ENCODE measurements around the gene SWI5.

Gene SWI5

DNA sequence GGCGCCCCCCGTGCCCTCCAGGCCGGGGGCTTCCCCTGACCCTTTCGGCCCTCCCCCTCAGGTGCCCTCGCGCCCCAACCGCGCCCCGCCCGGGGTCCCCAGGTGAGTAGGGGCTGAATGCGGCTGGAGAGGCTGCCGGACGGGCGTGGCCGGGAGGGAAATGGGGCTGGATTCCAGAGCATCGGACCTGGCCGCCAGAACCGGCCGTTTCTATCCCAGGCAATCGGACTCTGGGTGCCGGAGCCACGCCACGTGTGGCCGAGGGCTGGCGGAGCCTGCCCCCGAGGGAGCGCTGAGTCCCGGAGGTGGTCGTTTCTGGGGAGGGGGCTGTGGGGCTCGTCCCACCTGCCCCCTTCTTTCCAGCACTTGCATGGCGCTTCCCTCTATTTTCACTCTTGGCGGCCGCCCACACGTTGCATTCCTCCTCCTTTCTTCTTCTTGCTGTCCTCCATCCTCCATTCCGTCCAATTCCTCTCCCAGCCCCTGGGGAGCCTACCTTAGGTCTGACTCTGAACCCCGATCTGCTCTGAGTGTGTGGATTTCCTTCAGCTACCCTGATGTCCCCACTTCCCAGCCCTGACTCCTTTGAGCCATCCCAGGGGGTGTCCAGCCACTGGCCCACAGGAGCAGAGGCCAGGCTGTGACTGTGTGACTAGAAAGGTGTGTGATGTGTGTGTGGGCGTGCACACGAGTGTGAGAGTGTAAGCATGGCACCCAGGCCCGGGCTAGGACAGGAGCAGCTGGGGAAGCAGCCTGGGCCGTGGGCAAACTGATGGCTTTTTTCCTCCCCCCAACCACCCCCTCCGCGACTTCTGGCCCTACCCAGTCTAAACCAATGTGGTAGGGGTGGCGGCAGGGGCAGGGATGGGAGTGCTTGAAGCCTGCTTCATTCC is 25.0 kb upstream of the SWI5 start:
- TF ChIP-seq, protein P1, sequence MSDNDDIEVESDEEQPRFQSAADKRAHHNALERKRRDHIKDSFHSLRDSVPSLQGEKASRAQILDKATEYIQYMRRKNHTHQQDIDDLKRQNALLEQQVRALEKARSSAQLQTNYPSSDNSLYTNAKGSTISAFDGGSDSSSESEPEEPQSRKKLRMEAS (IDR thresholded peaks at IDR 0.05) = peak; percentile 48; the same call in 1 of the 2 replicates
- TF ChIP-seq EGR1 (IDR thresholded peaks at IDR 0.05) (no peak), ZBTB7A (IDR thresholded peaks at IDR 0.05; ENCODE audit: low read depth) (no peak)

DNA sequence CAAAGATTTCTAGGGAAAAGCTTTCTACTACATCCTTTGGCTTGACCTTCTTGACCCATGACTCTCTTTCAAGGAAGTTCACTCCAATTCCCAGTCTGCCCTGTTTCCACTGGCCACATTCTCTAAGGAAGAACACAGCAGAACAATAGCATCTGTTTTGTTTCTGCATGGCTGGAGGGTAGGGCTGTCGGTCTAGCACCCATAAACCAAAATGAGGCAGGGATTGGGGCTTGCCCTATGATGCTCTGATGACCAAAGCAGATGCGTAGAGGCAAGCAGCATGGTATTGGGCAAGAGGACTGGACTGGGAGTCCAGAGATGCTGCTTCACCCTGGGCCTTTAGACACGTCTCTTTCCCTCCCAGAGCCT is 24.4 kb upstream of the SWI5 start:
- TF ChIP-seq YY1 (IDR thresholded peaks at IDR 0.05; ENCODE audit: low read depth) (no peak), TEAD4 (IDR thresholded peaks at IDR 0.05) (no peak), CREB1 (IDR thresholded peaks at IDR 0.05; ENCODE audit: low read depth) (no peak), EGR1 (IDR thresholded peaks at IDR 0.05) (no peak), NFIC (IDR thresholded peaks at IDR 0.05) (no peak), TAF1 (IDR thresholded peaks at IDR 0.05; ENCODE audit: low read depth) (no peak), TCF12 (IDR thresholded peaks at IDR 0.05; ENCODE audit: low read depth) (no peak), EP300 (IDR thresholded peaks at IDR 0.05; ENCODE audit: borderline replicate concordance) (no peak), ZBTB7A (IDR thresholded peaks at IDR 0.05; ENCODE audit: low read depth) (no peak), RAD21 (IDR thresholded peaks at IDR 0.05; ENCODE audit: low read depth) (no peak), CEBPB (IDR thresholded peaks at IDR 0.05) (no peak), FOXM1 (IDR thresholded peaks at IDR 0.05; ENCODE audit: borderline replicate concordance, low read depth) (no peak)
- TF ChIP-seq, protein P1 (IDR thresholded peaks at IDR 0.05) = no peak
- TF ChIP-seq, protein P2, sequence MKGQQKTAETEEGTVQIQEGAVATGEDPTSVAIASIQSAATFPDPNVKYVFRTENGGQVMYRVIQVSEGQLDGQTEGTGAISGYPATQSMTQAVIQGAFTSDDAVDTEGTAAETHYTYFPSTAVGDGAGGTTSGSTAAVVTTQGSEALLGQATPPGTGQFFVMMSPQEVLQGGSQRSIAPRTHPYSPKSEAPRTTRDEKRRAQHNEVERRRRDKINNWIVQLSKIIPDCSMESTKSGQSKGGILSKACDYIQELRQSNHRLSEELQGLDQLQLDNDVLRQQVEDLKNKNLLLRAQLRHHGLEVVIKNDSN (IDR thresholded peaks at IDR 0.05) = no peak
- TF ChIP-seq, protein P3, sequence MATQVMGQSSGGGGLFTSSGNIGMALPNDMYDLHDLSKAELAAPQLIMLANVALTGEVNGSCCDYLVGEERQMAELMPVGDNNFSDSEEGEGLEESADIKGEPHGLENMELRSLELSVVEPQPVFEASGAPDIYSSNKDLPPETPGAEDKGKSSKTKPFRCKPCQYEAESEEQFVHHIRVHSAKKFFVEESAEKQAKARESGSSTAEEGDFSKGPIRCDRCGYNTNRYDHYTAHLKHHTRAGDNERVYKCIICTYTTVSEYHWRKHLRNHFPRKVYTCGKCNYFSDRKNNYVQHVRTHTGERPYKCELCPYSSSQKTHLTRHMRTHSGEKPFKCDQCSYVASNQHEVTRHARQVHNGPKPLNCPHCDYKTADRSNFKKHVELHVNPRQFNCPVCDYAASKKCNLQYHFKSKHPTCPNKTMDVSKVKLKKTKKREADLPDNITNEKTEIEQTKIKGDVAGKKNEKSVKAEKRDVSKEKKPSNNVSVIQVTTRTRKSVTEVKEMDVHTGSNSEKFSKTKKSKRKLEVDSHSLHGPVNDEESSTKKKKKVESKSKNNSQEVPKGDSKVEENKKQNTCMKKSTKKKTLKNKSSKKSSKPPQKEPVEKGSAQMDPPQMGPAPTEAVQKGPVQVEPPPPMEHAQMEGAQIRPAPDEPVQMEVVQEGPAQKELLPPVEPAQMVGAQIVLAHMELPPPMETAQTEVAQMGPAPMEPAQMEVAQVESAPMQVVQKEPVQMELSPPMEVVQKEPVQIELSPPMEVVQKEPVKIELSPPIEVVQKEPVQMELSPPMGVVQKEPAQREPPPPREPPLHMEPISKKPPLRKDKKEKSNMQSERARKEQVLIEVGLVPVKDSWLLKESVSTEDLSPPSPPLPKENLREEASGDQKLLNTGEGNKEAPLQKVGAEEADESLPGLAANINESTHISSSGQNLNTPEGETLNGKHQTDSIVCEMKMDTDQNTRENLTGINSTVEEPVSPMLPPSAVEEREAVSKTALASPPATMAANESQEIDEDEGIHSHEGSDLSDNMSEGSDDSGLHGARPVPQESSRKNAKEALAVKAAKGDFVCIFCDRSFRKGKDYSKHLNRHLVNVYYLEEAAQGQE (IDR thresholded peaks at IDR 0.05; ENCODE audit: low read depth) = no peak

DNA sequence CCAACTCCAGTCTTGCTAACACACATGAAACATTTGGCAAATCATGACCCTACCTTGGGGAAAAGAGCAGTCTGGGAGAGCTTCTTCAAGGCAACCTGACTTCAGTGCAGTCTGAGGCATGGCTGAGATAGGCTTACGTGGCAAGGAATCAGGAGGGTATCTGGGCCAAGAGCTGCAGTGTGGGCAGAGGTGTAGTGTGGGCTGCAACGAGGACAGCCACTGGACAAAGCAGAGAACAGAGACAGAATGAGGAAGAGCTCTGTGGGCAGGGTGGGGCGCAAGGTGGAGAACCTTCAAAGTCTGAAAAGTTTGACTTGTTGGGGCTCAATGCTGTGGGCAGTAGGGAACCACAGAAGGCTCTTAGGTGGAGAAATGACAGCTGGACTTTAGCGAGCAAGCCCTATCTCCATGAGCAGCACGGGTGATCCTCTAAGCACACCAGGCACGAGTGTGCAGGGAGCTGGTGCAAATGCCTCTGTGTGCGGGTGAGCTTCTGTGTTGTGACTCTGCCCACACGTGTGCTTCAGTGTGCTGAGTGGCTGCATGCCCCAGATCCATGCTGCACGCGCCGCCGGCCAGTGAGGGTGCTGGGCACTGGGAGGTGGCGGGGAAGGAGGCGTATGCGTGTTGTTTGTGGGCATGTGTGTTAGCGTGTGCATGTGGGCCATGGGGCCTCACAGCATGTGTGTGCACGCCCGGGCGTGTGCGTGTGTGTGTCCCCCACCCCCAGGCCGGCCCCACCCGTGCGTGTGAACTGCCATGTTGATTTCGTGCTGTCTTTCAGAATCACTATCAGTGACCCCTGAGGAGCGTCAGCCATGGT is 23.5 kb upstream of the SWI5 start:
- no peak for TF ChIP-seq RAD21 (IDR thresholded peaks at IDR 0.05; ENCODE audit: low read depth)
- TF ChIP-seq FOXM1 (IDR thresholded peaks at IDR 0.05; ENCODE audit: borderline replicate concordance, low read depth) = no peak
- no peak for TF ChIP-seq CEBPB (IDR thresholded peaks at IDR 0.05)
- TF ChIP-seq CREB1 (IDR thresholded peaks at IDR 0.05; ENCODE audit: low read depth) = no peak
- no peak for TF ChIP-seq TCF12 (IDR thresholded peaks at IDR 0.05; ENCODE audit: low read depth)
- TF ChIP-seq, protein P2 (IDR thresholded peaks at IDR 0.05) = no peak
- TF ChIP-seq TAF1 (IDR thresholded peaks at IDR 0.05; ENCODE audit: low read depth) = no peak
- TF ChIP-seq NFIC (IDR thresholded peaks at IDR 0.05) = no peak
- no peak for TF ChIP-seq EGR1 (IDR thresholded peaks at IDR 0.05)

DNA sequence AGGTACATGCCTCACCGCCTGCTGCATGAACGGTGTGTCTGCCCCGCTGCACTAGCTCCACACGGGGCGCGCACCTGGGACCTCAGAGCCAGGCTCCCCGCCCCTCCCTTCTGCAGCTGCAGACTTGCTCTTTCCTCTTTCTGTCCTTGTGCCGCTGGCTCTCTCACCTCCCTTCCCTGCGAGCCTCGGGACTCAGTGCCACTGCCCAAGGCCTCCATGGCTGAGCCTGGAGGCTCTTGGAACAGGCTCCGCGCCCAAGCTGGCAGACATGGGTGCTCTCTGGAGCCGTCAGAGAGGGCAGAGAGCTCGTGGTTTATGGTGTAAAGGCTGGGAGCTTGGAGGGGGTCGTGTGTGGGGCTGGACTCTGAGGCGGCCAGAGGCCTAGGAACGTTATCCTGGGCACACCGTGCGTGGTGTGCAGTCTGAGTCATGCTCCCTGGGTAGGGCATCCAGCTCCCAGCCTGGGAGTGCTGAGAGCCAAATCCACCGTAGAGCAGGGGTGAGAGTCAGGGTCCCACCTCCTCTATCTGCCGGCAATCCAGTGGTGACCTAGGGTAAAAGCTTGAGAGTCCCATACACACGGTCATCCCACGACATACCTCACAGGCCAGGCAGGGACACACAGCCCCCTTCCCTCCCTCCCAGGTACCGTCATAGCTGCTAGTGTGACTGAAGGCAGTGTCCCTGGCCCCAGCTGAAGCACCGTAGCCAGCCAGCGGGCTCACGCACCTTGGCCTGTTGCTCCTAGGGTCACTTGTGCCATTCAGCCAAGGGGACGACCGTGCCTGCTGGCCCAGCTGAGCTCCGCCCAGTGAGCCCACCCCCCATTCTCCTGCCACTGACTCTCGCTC is 22.7 kb upstream of the SWI5 start:
- TF ChIP-seq, protein P1 (IDR thresholded peaks at IDR 0.05) = no peak
- TF ChIP-seq TCF12 (IDR thresholded peaks at IDR 0.05; ENCODE audit: low read depth) = no peak
- TF ChIP-seq EP300 (IDR thresholded peaks at IDR 0.05; ENCODE audit: borderline replicate concordance) = no peak
- TF ChIP-seq CEBPB (IDR thresholded peaks at IDR 0.05) = no peak
- no peak for TF ChIP-seq RAD21 (IDR thresholded peaks at IDR 0.05; ENCODE audit: low read depth)
- TF ChIP-seq TEAD4 (IDR thresholded peaks at IDR 0.05) = no peak

DNA sequence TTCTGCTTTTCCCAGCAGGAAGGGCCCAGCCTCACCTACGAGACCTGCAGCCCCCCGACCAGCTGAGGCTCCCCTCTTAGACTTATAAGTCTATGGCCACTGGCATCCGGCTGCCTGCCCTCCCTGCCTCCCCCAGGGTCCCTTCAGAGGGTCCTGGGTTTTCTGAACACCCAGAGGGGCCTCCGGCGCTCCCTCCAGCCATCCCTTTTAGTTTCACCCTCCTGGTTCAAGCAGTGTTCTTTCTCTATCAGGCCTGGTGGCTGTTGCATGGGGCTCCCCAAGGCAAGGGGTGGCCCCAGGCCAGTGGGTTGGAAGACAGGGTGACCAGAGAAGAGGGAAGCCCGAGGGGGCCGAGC is 22.1 kb upstream of the SWI5 start:
- TF ChIP-seq YY1 (IDR thresholded peaks at IDR 0.05; ENCODE audit: low read depth) (no peak), RAD21 (IDR thresholded peaks at IDR 0.05; ENCODE audit: low read depth) (no peak), EP300 (IDR thresholded peaks at IDR 0.05; ENCODE audit: borderline replicate concordance) (no peak), TCF12 (IDR thresholded peaks at IDR 0.05; ENCODE audit: low read depth) (no peak), ZBTB7A (IDR thresholded peaks at IDR 0.05; ENCODE audit: low read depth) (no peak), TEAD4 (IDR thresholded peaks at IDR 0.05) (no peak), CREB1 (IDR thresholded peaks at IDR 0.05; ENCODE audit: low read depth) (no peak), TAF1 (IDR thresholded peaks at IDR 0.05; ENCODE audit: low read depth) (no peak), NFIC (IDR thresholded peaks at IDR 0.05) (no peak), CEBPB (IDR thresholded peaks at IDR 0.05) (no peak), FOXM1 (IDR thresholded peaks at IDR 0.05; ENCODE audit: borderline replicate concordance, low read depth) (no peak)
- TF ChIP-seq, protein P1 (IDR thresholded peaks at IDR 0.05) = no peak
- TF ChIP-seq, protein P3 (IDR thresholded peaks at IDR 0.05; ENCODE audit: low read depth) = no peak
- TF ChIP-seq, protein P2 (IDR thresholded peaks at IDR 0.05) = no peak

Data from Ishikawa (cell line).